ENCODE results near the gene PACSIN2.
"Not testable (repeated sequence)": the region's sequence is repeated elsewhere in the genome, so short reads cannot be mapped to it uniquely, and the experiment has no call there.

The PACSIN2 gene

GRCh38 chr22:43011079-43011478 is 3.9 kb downstream of the PACSIN2 start:
- no peak for DNase-seq (ENCODE audit: low read depth)

- no peak for DNase-seq (ENCODE audit: low read depth)
These were observed 5.5 kb downstream of the PACSIN2 start for GRCh38 chr22:43009444-43009843.

GRCh38 chr22:43008921-43009320 is 6.0 kb downstream of the PACSIN2 start:
- DNase-seq (ENCODE audit: low read depth), result no peak

- DNase-seq (ENCODE audit: low read depth), result no peak
These were observed 6.4 kb downstream of the PACSIN2 start for GRCh38 chr22:43008509-43008908.

- peak; percentile 72 for DNase-seq (ENCODE audit: low read depth)
These were observed 7.3 kb downstream of the PACSIN2 start for GRCh38 chr22:43007519-43008102.

GRCh38 chr22:43006753-43007152 is 8.2 kb downstream of the PACSIN2 start:
- DNase-seq (ENCODE audit: low read depth), result no peak

GRCh38 chr22:43006016-43006505 is 8.9 kb downstream of the PACSIN2 start:
- no peak for DNase-seq (ENCODE audit: low read depth)

GRCh38 chr22:43005106-43005505 is 9.8 kb downstream of the PACSIN2 start:
- DNase-seq (ENCODE audit: low read depth), result peak; percentile 56

- peak; percentile 47 for DNase-seq (ENCODE audit: low read depth)
These were observed 10.4 kb downstream of the PACSIN2 start for GRCh38 chr22:43004362-43005035.

GRCh38 chr22:43002202-43002586 is 12.8 kb downstream of the PACSIN2 start:
- peak; percentile 95 for DNase-seq (ENCODE audit: low read depth)

GRCh38 chr22:43001271-43002201 is 13.4 kb downstream of the PACSIN2 start:
- DNase-seq (ENCODE audit: low read depth), result no peak

GRCh38 chr22:43000441-43001175 is 14.3 kb downstream of the PACSIN2 start:
- DNase-seq (ENCODE audit: low read depth), result peak; percentile 52

- peak; percentile 31 for DNase-seq (ENCODE audit: low read depth)
These were observed 17.3 kb downstream of the PACSIN2 start for GRCh38 chr22:42997582-42998090.

GRCh38 chr22:42996646-42997365 is 18.1 kb downstream of the PACSIN2 start:
- no peak for DNase-seq (ENCODE audit: low read depth)

- DNase-seq (ENCODE audit: low read depth), result not testable (repeated sequence)
These were observed 19.3 kb downstream of the PACSIN2 start for GRCh38 chr22:42995654-42996053.

GRCh38 chr22:42994917-42995562 is 19.9 kb downstream of the PACSIN2 start:
- DNase-seq (ENCODE audit: low read depth), result peak; percentile 87

- no peak for DNase-seq (ENCODE audit: low read depth)
These were observed 20.6 kb downstream of the PACSIN2 start for GRCh38 chr22:42994276-42994916.

GRCh38 chr22:42993651-42994275 is 21.2 kb downstream of the PACSIN2 start:
- DNase-seq (ENCODE audit: low read depth), result no peak

- DNase-seq (ENCODE audit: low read depth), result no peak
These were observed 22.0 kb downstream of the PACSIN2 start for GRCh38 chr22:42992886-42993479.

Measured in ELR (cell line).